ENCODE results near the gene CTBP1.

CTBP1 gene

GRCh38 chr4:1208266-1208961, 40.5 kb downstream of the CTBP1 start:
- TF ChIP-seq, protein P1, sequence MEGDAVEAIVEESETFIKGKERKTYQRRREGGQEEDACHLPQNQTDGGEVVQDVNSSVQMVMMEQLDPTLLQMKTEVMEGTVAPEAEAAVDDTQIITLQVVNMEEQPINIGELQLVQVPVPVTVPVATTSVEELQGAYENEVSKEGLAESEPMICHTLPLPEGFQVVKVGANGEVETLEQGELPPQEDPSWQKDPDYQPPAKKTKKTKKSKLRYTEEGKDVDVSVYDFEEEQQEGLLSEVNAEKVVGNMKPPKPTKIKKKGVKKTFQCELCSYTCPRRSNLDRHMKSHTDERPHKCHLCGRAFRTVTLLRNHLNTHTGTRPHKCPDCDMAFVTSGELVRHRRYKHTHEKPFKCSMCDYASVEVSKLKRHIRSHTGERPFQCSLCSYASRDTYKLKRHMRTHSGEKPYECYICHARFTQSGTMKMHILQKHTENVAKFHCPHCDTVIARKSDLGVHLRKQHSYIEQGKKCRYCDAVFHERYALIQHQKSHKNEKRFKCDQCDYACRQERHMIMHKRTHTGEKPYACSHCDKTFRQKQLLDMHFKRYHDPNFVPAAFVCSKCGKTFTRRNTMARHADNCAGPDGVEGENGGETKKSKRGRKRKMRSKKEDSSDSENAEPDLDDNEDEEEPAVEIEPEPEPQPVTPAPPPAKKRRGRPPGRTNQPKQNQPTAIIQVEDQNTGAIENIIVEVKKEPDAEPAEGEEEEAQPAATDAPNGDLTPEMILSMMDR (IDR thresholded peaks at IDR 0.05; ENCODE audit: low read depth, low read length, missing control alignments) = no peak
- DNase-seq (ENCODE audit: low read depth) = no peak
- H3K4me3 ChIP-seq (ENCODE audit: low read depth, low read length) = no peak overlapping the region

DNA sequence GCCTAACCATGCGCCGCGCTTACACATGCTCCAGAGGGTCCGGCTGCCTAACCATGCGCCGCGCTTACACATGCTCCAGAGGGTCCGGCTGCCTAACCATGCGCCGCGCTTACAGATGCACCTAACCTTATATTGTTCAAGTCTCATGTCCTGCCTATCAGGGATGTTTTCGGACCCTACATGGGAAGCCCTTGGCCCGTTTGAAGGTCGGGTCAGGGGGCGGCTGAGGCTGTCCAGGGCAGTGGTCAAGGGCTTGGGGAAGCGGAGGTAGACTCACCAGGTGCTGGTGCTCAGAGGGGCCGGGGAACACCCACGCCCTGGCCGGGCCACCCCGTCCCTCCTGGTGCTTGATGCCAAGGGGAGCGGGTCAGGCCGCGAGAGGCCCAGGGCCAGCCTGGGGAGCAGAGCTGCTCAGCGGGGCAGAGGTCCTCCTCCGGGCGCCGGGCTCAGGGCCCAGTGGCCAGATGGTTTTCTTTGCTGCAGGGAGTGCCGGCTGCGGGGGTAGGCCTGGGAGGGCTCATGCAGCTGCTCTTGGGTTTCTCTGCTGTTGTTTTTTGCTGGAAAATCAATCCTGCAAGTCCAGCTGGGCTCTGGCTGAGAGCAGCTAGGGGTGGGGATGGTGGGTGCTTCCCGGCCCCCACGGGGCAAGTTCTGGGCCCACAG, 41.2 kb downstream of the CTBP1 start:
- no peak overlapping the region for H3K4me3 ChIP-seq (ENCODE audit: low read depth, low read length)
- TF ChIP-seq, protein P1 (IDR thresholded peaks at IDR 0.05; ENCODE audit: low read depth, low read length, missing control alignments) = no peak
- no peak for DNase-seq (ENCODE audit: low read depth)

- DNase-seq (ENCODE audit: low read depth) = no peak
- no peak overlapping the region for H3K4me3 ChIP-seq (ENCODE audit: low read depth, low read length)
- TF ChIP-seq, protein P1 (IDR thresholded peaks at IDR 0.05; ENCODE audit: low read depth, low read length, missing control alignments) = no peak
Measured at GRCh38 chr4:1207157-1207470, 41.8 kb downstream of the CTBP1 start.

GRCh38 chr4:1206299-1207156, 42.4 kb downstream of the CTBP1 start:
- TF ChIP-seq, protein P1 (IDR thresholded peaks at IDR 0.05; ENCODE audit: low read depth, low read length, missing control alignments) = no peak
- no peak for DNase-seq (ENCODE audit: low read depth)

GRCh38 chr4:1205586-1206298, 43.2 kb downstream of the CTBP1 start:
- TF ChIP-seq, protein P1 (IDR thresholded peaks at IDR 0.05; ENCODE audit: low read depth, low read length, missing control alignments) = no peak
- DNase-seq (ENCODE audit: low read depth) = no peak
- no peak overlapping the region for H3K4me3 ChIP-seq (ENCODE audit: low read depth, low read length)

More at GRCh38 chr4:1206299-1207156, 42.4 kb downstream of the CTBP1 start:
- no peak overlapping the region for H3K4me3 ChIP-seq (ENCODE audit: low read depth, low read length)

DNA sequence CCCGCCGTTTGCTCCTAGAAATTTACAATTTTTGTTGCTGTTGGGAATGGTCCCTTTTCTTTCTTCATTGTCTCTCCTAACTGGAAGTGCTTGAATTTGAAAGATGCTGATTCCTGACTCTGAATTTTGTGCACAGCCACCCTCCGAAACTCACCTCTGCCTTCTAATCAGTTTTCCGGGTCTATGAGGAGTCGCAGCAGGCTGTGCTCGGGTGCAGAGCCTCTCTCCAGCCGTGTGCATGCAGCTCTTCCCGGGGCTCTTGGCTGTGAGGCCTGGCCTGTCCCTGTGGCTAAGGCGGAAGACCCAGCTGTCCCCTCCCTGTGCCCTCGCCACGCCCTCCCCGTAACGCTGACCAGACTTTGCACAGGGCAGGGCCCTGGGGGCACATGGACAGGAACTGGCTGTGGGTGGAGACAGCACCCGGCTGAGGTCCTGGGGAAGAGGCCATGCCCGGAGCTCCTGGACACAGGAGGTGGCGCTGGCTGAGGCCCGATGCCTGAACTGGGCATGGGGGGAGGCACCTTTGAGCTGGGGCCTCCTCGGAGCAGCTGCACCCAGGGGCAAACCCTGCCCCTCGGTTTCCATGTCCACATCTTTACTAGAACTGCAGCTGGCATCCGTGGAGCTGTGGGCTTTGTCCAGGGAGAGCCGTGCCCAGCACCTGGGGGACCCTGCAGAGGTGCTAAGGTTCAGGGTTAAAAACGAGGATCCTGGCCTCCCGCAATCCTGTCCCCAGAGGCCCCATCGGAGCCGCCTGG, 43.9 kb downstream of the CTBP1 start:
- TF ChIP-seq, protein P1 (IDR thresholded peaks at IDR 0.05; ENCODE audit: low read depth, low read length, missing control alignments) = no peak
- H3K4me3 ChIP-seq (ENCODE audit: low read depth, low read length) = no peak overlapping the region
- no peak for DNase-seq (ENCODE audit: low read depth)
